Tibial nerve (tissue), 3 donors: ENCODE measurements around the gene C3orf22.

Source experiments
- POLR2A ChIP-seq, 2 donors: fragments of 450-650 bp; IDR thresholded peaks; one replicate each; pipeline ENCODE4 v1.6.1; 2017; ENCODE audit warnings: antibody characterized with exemption in 2 of 2, mild to moderate bottlenecking in 2 of 2, moderate library complexity in 2 of 2
- TF ChIP-seq, protein P1 (sequence below), 5 experiments: fragments of 200-600 bp in 3 of 5; fragments of 450-650 bp in 2 of 5; sonication (generic) in 3 of 5; IDR thresholded peaks; one replicate each; pipeline ENCODE4 v1.5.1; 2016 to 2019; ENCODE audit warnings: antibody characterized with exemption in 5 of 5, mild to moderate bottlenecking in 3 of 5, moderate library complexity in 2 of 5

DNA sequence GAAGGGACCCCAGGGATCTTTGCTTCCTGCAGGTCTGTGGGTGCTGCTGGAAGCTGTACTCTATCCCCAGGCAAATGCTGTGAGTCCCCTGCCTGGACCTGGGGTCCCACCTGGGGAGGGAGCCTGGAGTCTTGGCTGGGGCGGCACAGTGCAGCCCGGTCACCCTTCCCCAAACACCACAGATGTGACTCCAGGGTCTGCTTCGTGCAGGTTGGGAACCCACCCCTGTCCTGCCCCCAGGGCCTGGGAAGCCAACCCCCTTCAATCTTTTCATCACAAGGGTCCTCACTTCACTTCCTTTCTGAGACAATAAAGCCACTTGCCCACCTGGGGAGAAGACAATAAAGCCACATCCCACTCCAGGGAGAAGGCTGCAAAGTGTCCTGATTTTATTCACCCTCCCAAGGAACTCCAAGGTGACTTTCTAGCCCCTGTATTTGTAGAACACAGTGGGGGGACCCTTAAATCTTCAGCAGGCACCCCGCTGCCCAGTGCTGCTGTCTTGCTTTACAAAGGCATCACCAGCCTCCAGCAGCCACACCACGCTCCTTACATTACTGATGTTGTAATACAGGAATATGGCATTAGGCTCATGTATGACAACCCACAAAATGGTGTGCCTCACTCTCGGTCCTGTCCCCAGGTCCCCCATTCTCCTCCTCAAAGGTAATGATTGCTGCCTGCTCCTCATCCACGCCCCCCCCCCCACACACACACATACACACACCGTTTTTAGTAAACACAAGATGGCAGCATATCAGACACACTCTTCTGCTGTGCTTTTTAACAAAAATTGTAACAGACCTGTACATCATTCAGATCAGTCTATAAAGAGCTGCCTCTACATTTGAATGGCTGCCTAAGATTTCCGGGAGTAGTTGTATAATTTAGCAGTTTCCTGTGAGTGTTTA lies 9.9 kb downstream of the C3orf22 start:
- no peak for TF ChIP-seq POLR2A (IDR thresholded peaks at IDR 0.05)
- TF ChIP-seq, protein P1, sequence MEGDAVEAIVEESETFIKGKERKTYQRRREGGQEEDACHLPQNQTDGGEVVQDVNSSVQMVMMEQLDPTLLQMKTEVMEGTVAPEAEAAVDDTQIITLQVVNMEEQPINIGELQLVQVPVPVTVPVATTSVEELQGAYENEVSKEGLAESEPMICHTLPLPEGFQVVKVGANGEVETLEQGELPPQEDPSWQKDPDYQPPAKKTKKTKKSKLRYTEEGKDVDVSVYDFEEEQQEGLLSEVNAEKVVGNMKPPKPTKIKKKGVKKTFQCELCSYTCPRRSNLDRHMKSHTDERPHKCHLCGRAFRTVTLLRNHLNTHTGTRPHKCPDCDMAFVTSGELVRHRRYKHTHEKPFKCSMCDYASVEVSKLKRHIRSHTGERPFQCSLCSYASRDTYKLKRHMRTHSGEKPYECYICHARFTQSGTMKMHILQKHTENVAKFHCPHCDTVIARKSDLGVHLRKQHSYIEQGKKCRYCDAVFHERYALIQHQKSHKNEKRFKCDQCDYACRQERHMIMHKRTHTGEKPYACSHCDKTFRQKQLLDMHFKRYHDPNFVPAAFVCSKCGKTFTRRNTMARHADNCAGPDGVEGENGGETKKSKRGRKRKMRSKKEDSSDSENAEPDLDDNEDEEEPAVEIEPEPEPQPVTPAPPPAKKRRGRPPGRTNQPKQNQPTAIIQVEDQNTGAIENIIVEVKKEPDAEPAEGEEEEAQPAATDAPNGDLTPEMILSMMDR (IDR thresholded peaks at IDR 0.05), result no peak
